ENCODE measurements around the gene C1QTNF6.

Gene C1QTNF6

GRCh38 chr22:37230673-37231405 is 42.8 kb upstream of the C1QTNF6 start:
- FAIRE-seq (peak; percentile 96), DNase-seq (ENCODE audit: insufficient read length, low spot score) (peak; percentile 61)
- TF ChIP-seq SPI1 (IDR thresholded peaks at IDR 0.05; ENCODE audit: low read depth, low read length) (no peak), POU2F2 (IDR thresholded peaks at IDR 0.05; ENCODE audit: low read depth, low read length) (no peak), PAX5 (IDR thresholded peaks at IDR 0.05; ENCODE audit: insufficient read depth, low read length, severe bottlenecking) (no peak), POLR2A (IDR thresholded peaks at IDR 0.05; ENCODE audit: low read depth, low read length) (no peak), TAF1 (IDR thresholded peaks at IDR 0.05; ENCODE audit: low read depth, low read length) (no peak), POLR2AphosphoS5 (IDR thresholded peaks at IDR 0.05; ENCODE audit: low read depth, low read length) (no peak)

- peak; percentile 58; the same call in 1 of the 2 replicates for TF ChIP-seq POLR2AphosphoS5 (IDR thresholded peaks at IDR 0.05; ENCODE audit: low read depth, low read length)
- TF ChIP-seq PAX5 (IDR thresholded peaks at IDR 0.05; ENCODE audit: insufficient read depth, low read length, severe bottlenecking): no peak
- peak; percentile 62; the same call in 1 of the 2 replicates for TF ChIP-seq POU2F2 (IDR thresholded peaks at IDR 0.05; ENCODE audit: low read depth, low read length)
- 0 out of 2 replicates have a peak, but pooled peaks have one; percentile 14 for TF ChIP-seq SPI1 (IDR thresholded peaks at IDR 0.05; ENCODE audit: low read depth, low read length)
- TF ChIP-seq TAF1 (IDR thresholded peaks at IDR 0.05; ENCODE audit: low read depth, low read length): peak; percentile 36; the same call in 1 of the 2 replicates
- peak; percentile 68 for TF ChIP-seq POLR2A (IDR thresholded peaks at IDR 0.05; ENCODE audit: low read depth, low read length)
- no peak for FAIRE-seq
- peak; percentile 88 for DNase-seq (ENCODE audit: insufficient read length, low spot score)
Measured at GRCh38 chr22:37229805-37230672, 42.0 kb upstream of the C1QTNF6 start.

- FAIRE-seq (no peak), DNase-seq (ENCODE audit: insufficient read length, low spot score) (no peak)
- TF ChIP-seq TAF1 (IDR thresholded peaks at IDR 0.05; ENCODE audit: low read depth, low read length): no peak
- TF ChIP-seq POU2F2 (IDR thresholded peaks at IDR 0.05; ENCODE audit: low read depth, low read length): no peak
- TF ChIP-seq POLR2AphosphoS5 (IDR thresholded peaks at IDR 0.05; ENCODE audit: low read depth, low read length): no peak
- TF ChIP-seq POLR2A (IDR thresholded peaks at IDR 0.05; ENCODE audit: low read depth, low read length): no peak
- no peak for TF ChIP-seq SPI1 (IDR thresholded peaks at IDR 0.05; ENCODE audit: low read depth, low read length)
- TF ChIP-seq PAX5 (IDR thresholded peaks at IDR 0.05; ENCODE audit: insufficient read depth, low read length, severe bottlenecking): no peak
Measured at GRCh38 chr22:37229012-37229804, 41.2 kb upstream of the C1QTNF6 start.

- peak; percentile 77 for FAIRE-seq
- TF ChIP-seq SPI1 (IDR thresholded peaks at IDR 0.05; ENCODE audit: low read depth, low read length) (no peak), POU2F2 (IDR thresholded peaks at IDR 0.05; ENCODE audit: low read depth, low read length) (no peak), PAX5 (IDR thresholded peaks at IDR 0.05; ENCODE audit: insufficient read depth, low read length, severe bottlenecking) (no peak), POLR2A (IDR thresholded peaks at IDR 0.05; ENCODE audit: low read depth, low read length) (peak; percentile 19; the same call in 1 of the 2 replicates)
- DNase-seq (ENCODE audit: insufficient read length, low spot score): no peak
Measured at GRCh38 chr22:37228106-37229011, 40.3 kb upstream of the C1QTNF6 start.

GRCh38 chr22:37226514-37226913 is 38.5 kb upstream of the C1QTNF6 start:
- no peak for DNase-seq (ENCODE audit: insufficient read length, low spot score)
- FAIRE-seq: no peak
- no peak for TF ChIP-seq PAX5 (IDR thresholded peaks at IDR 0.05; ENCODE audit: insufficient read depth, low read length, severe bottlenecking)
- no peak for TF ChIP-seq SPI1 (IDR thresholded peaks at IDR 0.05; ENCODE audit: low read depth, low read length)
- TF ChIP-seq POU2F2 (IDR thresholded peaks at IDR 0.05; ENCODE audit: low read depth, low read length): no peak
- TF ChIP-seq POLR2A (IDR thresholded peaks at IDR 0.05; ENCODE audit: low read depth, low read length): no peak
- no peak for TF ChIP-seq POLR2AphosphoS5 (IDR thresholded peaks at IDR 0.05; ENCODE audit: low read depth, low read length)
- TF ChIP-seq TAF1 (IDR thresholded peaks at IDR 0.05; ENCODE audit: low read depth, low read length): no peak

GRCh38 chr22:37226087-37226486 is 38.0 kb upstream of the C1QTNF6 start:
- FAIRE-seq (peak; percentile 72), DNase-seq (ENCODE audit: insufficient read length, low spot score) (no peak)
- TF ChIP-seq POU2F2 (IDR thresholded peaks at IDR 0.05; ENCODE audit: low read depth, low read length) (no peak), SPI1 (IDR thresholded peaks at IDR 0.05; ENCODE audit: low read depth, low read length) (no peak), PAX5 (IDR thresholded peaks at IDR 0.05; ENCODE audit: insufficient read depth, low read length, severe bottlenecking) (no peak), POLR2AphosphoS5 (IDR thresholded peaks at IDR 0.05; ENCODE audit: low read depth, low read length) (no peak), TAF1 (IDR thresholded peaks at IDR 0.05; ENCODE audit: low read depth, low read length) (no peak), POLR2A (IDR thresholded peaks at IDR 0.05; ENCODE audit: low read depth, low read length) (no peak)

- DNase-seq (ENCODE audit: insufficient read length, low spot score) (no peak), FAIRE-seq (peak; percentile 69)
- TF ChIP-seq TAF1 (IDR thresholded peaks at IDR 0.05; ENCODE audit: low read depth, low read length): no peak
- no peak for TF ChIP-seq SPI1 (IDR thresholded peaks at IDR 0.05; ENCODE audit: low read depth, low read length)
- TF ChIP-seq POU2F2 (IDR thresholded peaks at IDR 0.05; ENCODE audit: low read depth, low read length): no peak
- TF ChIP-seq POLR2AphosphoS5 (IDR thresholded peaks at IDR 0.05; ENCODE audit: low read depth, low read length): no peak
- no peak for TF ChIP-seq PAX5 (IDR thresholded peaks at IDR 0.05; ENCODE audit: insufficient read depth, low read length, severe bottlenecking)
- TF ChIP-seq POLR2A (IDR thresholded peaks at IDR 0.05; ENCODE audit: low read depth, low read length): no peak
Measured at GRCh38 chr22:37225481-37225880, 37.4 kb upstream of the C1QTNF6 start.
